GM21528 (cell line): ENCODE results near the gene CHIC2.

Experiments
- ATAC-seq: cut with Tn5 transposase; IDR thresholded peaks from one replicate; pipeline ENCODE4 v1.9.1; 2021; ENCODE audit warnings: mild to moderate bottlenecking, moderate library complexity; ENCODE audit not compliant: unreplicated experiment, low FRiP score

CHIC2 gene

GRCh38 chr4:53961351-53961750, 103.1 kb downstream of the CHIC2 start:
- ATAC-seq: no peak

- no peak for ATAC-seq
Measured at GRCh38 chr4:53960843-53961242, 103.6 kb downstream of the CHIC2 start.
